ENCODE measurements around the gene AGBL1.

The AGBL1 gene

GRCh38 chr15:86079508-86080266, at the start of gene AGBL1:
TSS of gene AGBL1 (plus strand) at chr15:86079871.
- TF ChIP-seq, protein P1, sequence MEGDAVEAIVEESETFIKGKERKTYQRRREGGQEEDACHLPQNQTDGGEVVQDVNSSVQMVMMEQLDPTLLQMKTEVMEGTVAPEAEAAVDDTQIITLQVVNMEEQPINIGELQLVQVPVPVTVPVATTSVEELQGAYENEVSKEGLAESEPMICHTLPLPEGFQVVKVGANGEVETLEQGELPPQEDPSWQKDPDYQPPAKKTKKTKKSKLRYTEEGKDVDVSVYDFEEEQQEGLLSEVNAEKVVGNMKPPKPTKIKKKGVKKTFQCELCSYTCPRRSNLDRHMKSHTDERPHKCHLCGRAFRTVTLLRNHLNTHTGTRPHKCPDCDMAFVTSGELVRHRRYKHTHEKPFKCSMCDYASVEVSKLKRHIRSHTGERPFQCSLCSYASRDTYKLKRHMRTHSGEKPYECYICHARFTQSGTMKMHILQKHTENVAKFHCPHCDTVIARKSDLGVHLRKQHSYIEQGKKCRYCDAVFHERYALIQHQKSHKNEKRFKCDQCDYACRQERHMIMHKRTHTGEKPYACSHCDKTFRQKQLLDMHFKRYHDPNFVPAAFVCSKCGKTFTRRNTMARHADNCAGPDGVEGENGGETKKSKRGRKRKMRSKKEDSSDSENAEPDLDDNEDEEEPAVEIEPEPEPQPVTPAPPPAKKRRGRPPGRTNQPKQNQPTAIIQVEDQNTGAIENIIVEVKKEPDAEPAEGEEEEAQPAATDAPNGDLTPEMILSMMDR (IDR thresholded peaks at IDR 0.05; ENCODE audit: control insufficient read depth, extremely low read depth, insufficient read depth), result no peak
- no peak within 1 kb of the TSS for H3K4me3 ChIP-seq (ENCODE audit: low read depth, low read length)
- no peak for DNase-seq (ENCODE audit: low read depth)

- no peak for DNase-seq (ENCODE audit: low read depth)
Measured at GRCh38 chr15:86034904-86035303, 44.8 kb upstream of the AGBL1 start.

DNA sequence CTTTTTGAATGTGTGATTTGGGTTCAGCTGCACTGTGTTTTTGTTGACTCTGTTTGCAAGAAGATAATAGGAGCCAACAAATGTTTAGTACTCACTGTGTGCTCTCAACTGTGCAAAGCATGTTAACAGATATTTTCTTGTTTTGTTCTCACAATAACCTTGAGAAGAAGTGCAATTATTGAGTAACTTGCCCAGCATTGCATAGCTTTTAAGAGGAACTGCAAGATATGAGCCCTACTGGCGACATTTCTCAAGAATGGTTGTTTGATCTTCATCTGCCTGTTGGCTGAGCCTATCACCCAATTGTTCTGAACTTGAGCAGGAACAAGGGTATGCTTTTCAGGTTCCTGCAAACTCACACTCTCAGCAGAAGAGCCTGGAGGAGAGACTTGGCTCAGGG, 43.4 kb upstream of the AGBL1 start:
- TF ChIP-seq, protein P1 (IDR thresholded peaks at IDR 0.05; ENCODE audit: control insufficient read depth, extremely low read depth, insufficient read depth), result no peak
- H3K4me3 ChIP-seq (ENCODE audit: low read depth, low read length), result no peak overlapping the region
- DNase-seq (ENCODE audit: low read depth), result no peak

More at GRCh38 chr15:86034904-86035303, 44.8 kb upstream of the AGBL1 start:
- TF ChIP-seq, protein P1 (IDR thresholded peaks at IDR 0.05; ENCODE audit: control insufficient read depth, extremely low read depth, insufficient read depth), result no peak
- H3K4me3 ChIP-seq (ENCODE audit: low read depth, low read length), result no peak overlapping the region

DNA sequence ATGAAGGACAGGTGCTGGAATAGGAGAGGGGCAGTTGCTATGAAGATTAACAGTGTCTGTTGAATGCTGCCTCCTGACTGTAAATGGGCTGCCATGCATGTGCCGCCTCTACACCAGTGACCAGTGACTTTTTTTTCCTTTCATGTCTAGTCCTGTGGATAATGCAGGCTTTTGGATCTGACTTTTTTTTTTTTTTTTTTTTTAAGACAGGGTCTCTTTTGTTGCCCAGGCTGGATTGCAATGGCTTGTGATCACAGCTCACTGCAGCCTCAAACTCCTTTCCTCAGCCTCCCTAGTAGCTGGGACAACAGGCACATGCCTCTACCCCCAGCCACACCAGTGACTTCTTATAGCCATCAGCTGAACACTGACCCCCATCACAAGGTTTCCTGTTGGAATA, 41.2 kb upstream of the AGBL1 start:
- no peak overlapping the region for H3K4me3 ChIP-seq (ENCODE audit: low read depth, low read length)
- TF ChIP-seq, protein P1 (IDR thresholded peaks at IDR 0.05; ENCODE audit: control insufficient read depth, extremely low read depth, insufficient read depth), result no peak
- DNase-seq (ENCODE audit: low read depth), result no peak

GRCh38 chr15:86040356-86041033, 39.2 kb upstream of the AGBL1 start:
- TF ChIP-seq, protein P1 (IDR thresholded peaks at IDR 0.05; ENCODE audit: control insufficient read depth, extremely low read depth, insufficient read depth), result no peak
- DNase-seq (ENCODE audit: low read depth), result no peak
- no peak overlapping the region for H3K4me3 ChIP-seq (ENCODE audit: low read depth, low read length)

DNA sequence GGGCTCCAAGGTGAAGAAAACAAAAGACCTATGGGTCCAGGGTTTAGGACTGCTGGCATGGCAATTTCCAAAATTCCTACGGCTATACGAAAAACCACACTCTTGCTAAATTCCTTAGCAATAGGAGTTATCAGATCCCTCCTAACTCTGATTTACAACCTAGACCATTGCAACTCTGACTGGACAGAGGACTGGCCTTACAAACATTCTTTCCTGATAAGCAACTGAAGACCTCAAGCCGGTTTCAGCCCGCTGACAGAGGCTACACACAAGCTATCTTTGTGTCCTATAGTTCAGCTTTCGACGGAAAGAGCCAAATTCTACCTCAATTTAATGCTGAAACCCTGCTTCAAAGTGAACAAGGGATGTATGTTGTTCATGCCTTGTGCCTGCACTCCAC, 38.3 kb upstream of the AGBL1 start:
- TF ChIP-seq, protein P1 (IDR thresholded peaks at IDR 0.05; ENCODE audit: control insufficient read depth, extremely low read depth, insufficient read depth), result no peak
- no peak for DNase-seq (ENCODE audit: low read depth)
- H3K4me3 ChIP-seq (ENCODE audit: low read depth, low read length), result no peak overlapping the region

Data from LNCaP clone FGC (cell line).